SU-DHL-6 (cell line): ENCODE results near the gene ITSN1.

Source experiments
- CTCF ChIP-seq: fragments of 200-600 bp; sonication (generic); IDR thresholded peaks from one replicate; pipeline ENCODE4 v1.5.1; 2017; ENCODE audit warnings: antibody characterized with exemption, mild to moderate bottlenecking, low read length, moderate library complexity; ENCODE audit not compliant: insufficient read depth, poor library complexity, severe bottlenecking
- EZH2phosphoT487 ChIP-seq: fragments of 200-600 bp; sonication (generic), shearing (Covaris generic); conservative IDR thresholded peaks from 2 replicates; pipeline ENCODE4 v1.6.1; 2018; ENCODE audit warnings: mild to moderate bottlenecking, antibody characterized with exemption, low read length, moderate library complexity, mixed read lengths

- TF ChIP-seq CTCF (no peak), EZH2phosphoT487 (no peak)
These were observed 21.8 kb downstream of the ITSN1 start for GRCh38 chr21:33664135-33664534.
